ENCODE data around the gene POLDIP2.

GRCh38 chr17:28372945-28373274 lies 15.6 kb upstream of the POLDIP2 start:
- TF ChIP-seq YY1 (IDR thresholded peaks at IDR 0.05; ENCODE audit: insufficient read depth, insufficient read length), result no peak
- no peak for TF ChIP-seq ZNF274 (IDR thresholded peaks at IDR 0.05; ENCODE audit: low read depth, low read length)
- TF ChIP-seq SUZ12 (IDR thresholded peaks at IDR 0.05; ENCODE audit: extremely low read depth, insufficient read depth, insufficient read length), result no peak

Data from NT2/D1 (cell line).